Activated CD8-positive, alpha-beta memory T cell treated with anti-CD3 and anti-CD28 coated beads, Interleukin-2, amount 50 U/mL, for 1 hour (primary cell): ENCODE results near the gene SLC28A1.
"Not testable (repeated sequence)": the region's sequence is repeated elsewhere in the genome, so short reads cannot be mapped to it uniquely, and the experiment has no call there.

Experiments used
- DNase-seq: peaks from one replicate; pipeline ENCODE4 v3.0.0-alpha.2; 2020; ENCODE audit errors: extremely low read depth

The SLC28A1 gene

GRCh38 chr15:84909782-84910181, 25.3 kb downstream of the SLC28A1 start:
- DNase-seq, result no peak

- no peak for DNase-seq
Observed at GRCh38 chr15:84910928-84911623, 26.6 kb downstream of the SLC28A1 start.

GRCh38 chr15:84911879-84912660, 27.6 kb downstream of the SLC28A1 start:
- no peak for DNase-seq

GRCh38 chr15:84913360-84913723, 28.9 kb downstream of the SLC28A1 start:
- DNase-seq, result no peak

- DNase-seq, result no peak
Observed at GRCh38 chr15:84914351-84914750, 29.9 kb downstream of the SLC28A1 start.

- no peak for DNase-seq
Observed at GRCh38 chr15:84914909-84915605, 30.6 kb downstream of the SLC28A1 start.

- no peak for DNase-seq
Observed at GRCh38 chr15:84915606-84915958, 31.1 kb downstream of the SLC28A1 start.

- DNase-seq, result no peak
Observed at GRCh38 chr15:84917452-84917851, 33.0 kb downstream of the SLC28A1 start.

- DNase-seq, result no peak
Observed at GRCh38 chr15:84919106-84919667, 34.7 kb downstream of the SLC28A1 start.

GRCh38 chr15:84921121-84921520, 36.7 kb downstream of the SLC28A1 start:
- DNase-seq, result no peak

GRCh38 chr15:84922530-84922929, 38.1 kb downstream of the SLC28A1 start:
- DNase-seq, result no peak

GRCh38 chr15:84924077-84924731, 39.7 kb downstream of the SLC28A1 start:
- no peak for DNase-seq

- not testable (repeated sequence) for DNase-seq
Observed at GRCh38 chr15:84924821-84925569, 40.5 kb downstream of the SLC28A1 start.

GRCh38 chr15:84925906-84926305, 41.4 kb downstream of the SLC28A1 start:
- DNase-seq, result no peak

GRCh38 chr15:84926491-84927230, 42.2 kb downstream of the SLC28A1 start:
- no peak for DNase-seq

GRCh38 chr15:84928843-84929168, 44.3 kb downstream of the SLC28A1 start:
- DNase-seq, result no peak

GRCh38 chr15:84929795-84930603, 45.5 kb downstream of the SLC28A1 start:
- DNase-seq, result no peak

GRCh38 chr15:84934942-84935729, 50.7 kb downstream of the SLC28A1 start:
- DNase-seq, result no peak

- DNase-seq, result no peak
Observed at GRCh38 chr15:84937144-84937543, 52.7 kb downstream of the SLC28A1 start.
